A172 (cell line): ENCODE measurements around the gene PCDHB13. TPM values are rescaled to one million over a fixed set of nuclear protein-coding genes. Genes with fewer than 3 reads are reported as not detected.
"Not testable (repeated sequence)": the region's sequence is repeated elsewhere in the genome, so short reads cannot be mapped to it uniquely, and the experiment has no call there.

Source experiments
- DNase-seq: peaks from one replicate; pipeline ENCODE4 v3.0.0-alpha.2; 2015; ENCODE audit warnings: low spot score
- total RNA-seq: library from RNA; depleted of rRNA; stranded (reverse); fragments of >200 nt; shearing (Covaris generic); gene quantifications from 2 replicates; pipeline ENCODE4 v1.2.3, GENCODE V29; 2014

PCDHB13 gene
- total RNA-seq, 1 experiment from 2014 or later = 1.1 TPM

GRCh38 chr5:141201646-141202045 lies 12.1 kb upstream of the PCDHB13 start:
- not testable (repeated sequence) for DNase-seq

GRCh38 chr5:141208478-141208877 lies 5.2 kb upstream of the PCDHB13 start, which contains the start of gene PCDHB12:
TSS of gene PCDHB12 (plus strand) at chr5:141208719. CDS start at chr5:141208908, 189 bp downstream.
- DNase-seq = no peak

DNA sequence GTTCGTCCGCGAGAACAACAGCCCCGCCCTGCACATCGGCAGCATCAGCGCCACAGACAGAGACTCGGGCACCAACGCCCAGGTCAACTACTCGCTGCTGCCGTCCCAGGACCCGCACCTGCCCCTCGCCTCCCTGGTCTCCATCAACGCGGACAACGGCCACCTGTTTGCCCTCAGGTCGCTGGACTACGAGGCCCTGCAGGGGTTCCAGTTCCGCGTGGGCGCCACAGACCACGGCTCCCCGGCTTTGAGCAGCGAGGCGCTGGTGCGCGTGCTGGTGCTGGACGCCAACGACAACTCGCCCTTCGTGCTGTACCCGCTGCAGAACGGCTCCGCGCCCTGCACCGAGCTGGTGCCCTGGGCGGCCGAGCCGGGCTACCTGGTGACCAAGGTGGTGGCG lies 3.4 kb upstream of the PCDHB13 start:
- not testable (repeated sequence) for DNase-seq

- not testable (repeated sequence) for DNase-seq
Observed at GRCh38 chr5:141210849-141211248, 2.9 kb upstream of the PCDHB13 start.

DNA sequence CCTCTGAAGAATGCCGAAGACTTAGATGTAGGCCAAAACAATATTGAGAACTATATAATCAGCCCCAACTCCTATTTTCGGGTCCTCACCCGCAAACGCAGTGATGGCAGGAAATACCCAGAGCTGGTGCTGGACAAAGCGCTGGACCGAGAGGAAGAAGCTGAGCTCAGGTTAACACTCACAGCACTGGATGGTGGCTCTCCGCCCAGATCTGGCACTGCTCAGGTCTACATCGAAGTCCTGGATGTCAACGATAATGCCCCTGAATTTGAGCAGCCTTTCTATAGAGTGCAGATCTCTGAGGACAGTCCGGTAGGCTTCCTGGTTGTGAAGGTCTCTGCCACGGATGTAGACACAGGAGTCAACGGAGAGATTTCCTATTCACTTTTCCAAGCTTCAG lies 864 bp downstream of the PCDHB13 start:
- DNase-seq = not testable (repeated sequence)

DNA sequence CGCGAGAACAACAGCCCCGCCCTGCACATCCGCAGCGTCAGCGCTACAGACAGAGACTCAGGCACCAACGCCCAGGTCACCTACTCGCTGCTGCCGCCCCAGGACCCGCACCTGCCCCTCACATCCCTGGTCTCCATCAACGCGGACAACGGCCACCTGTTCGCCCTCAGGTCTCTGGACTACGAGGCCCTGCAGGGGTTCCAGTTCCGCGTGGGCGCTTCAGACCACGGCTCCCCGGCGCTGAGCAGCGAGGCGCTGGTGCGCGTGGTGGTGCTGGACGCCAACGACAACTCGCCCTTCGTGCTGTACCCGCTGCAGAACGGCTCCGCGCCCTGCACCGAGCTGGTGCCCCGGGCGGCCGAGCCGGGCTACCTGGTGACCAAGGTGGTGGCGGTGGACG lies 1.8 kb downstream of the PCDHB13 start:
- not testable (repeated sequence) for DNase-seq

- not testable (repeated sequence) for DNase-seq
Observed at GRCh38 chr5:141216035-141216434, 2.3 kb downstream of the PCDHB13 start.

DNA sequence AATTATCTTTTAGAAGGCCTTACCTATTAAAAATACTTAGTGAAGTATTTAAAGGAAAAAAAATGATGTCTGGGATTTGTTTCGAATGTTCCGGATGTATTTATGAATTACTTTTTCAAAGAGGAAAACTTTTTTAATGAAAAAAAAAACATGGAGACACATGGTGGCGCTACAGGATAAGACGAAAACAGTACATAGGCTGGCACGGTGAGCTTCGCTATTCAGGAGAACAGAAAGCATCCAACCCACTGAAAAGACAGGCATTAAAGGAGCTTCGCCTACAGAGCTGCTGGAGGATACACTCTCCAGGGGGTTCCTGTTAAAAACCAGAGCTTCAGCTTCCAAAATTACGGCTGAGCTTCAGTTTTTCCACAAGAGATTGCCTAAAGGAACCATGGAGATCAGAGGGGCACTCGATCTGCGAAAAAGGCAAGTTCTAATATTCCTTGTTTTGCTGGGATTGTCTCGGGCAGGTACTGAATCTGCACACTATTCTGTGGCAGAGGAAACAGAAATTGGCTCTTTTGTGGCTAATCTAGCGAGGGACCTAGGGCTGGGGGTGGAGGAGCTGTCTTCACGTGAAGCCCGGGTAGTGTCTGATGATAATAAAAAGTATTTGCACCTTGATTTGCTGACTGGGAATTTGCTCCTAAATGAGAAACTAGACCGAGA lies 9.5 kb downstream of the PCDHB13 start, which contains the start of gene PCDHB14:
PCDHB14 (plus strand) TSS at position 232 of the 672 bp plus-strand sequence; CDS start at position 395, 163 bp downstream.
- DNase-seq = peak; percentile 76

DNA sequence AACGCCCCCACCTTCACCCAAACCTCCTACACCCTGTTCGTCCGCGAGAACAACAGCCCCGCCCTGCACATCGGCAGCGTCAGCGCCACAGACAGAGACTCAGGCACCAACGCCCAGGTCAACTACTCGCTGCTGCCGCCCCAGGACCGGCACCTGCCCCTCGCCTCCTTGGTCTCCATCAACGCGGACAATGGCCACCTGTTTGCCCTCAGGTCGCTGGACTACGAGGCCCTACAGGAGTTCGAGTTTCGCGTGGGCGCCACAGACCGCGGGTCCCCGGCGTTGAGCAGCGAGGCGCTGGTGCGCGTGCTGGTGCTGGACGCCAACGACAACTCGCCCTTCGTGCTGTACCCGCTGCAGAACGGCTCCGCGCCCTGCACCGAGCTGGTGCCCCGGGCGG lies 11.1 kb downstream of the PCDHB13 start:
- DNase-seq = not testable (repeated sequence)

DNA sequence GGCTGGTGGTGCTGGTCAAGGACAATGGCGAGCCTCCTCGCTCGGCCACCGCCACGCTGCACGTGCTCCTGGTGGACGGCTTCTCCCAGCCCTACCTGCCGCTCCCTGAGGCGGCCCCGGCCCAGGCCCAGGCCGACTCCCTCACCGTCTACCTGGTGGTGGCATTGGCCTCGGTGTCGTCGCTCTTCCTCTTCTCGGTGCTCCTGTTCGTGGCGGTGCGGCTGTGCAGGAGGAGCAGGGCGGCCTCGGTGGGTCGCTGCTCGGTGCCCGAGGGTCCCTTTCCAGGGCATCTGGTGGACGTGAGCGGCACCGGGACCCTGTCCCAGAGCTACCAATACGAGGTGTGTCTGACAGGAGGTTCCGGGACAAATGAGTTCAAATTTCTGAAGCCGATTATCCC lies 11.7 kb downstream of the PCDHB13 start:
- not testable (repeated sequence) for DNase-seq

- no peak for DNase-seq
Observed at GRCh38 chr5:141234109-141234667, 20.5 kb downstream of the PCDHB13 start.

GRCh38 chr5:141235922-141236321 lies 22.2 kb downstream of the PCDHB13 start:
- DNase-seq = not testable (repeated sequence)

- no peak for DNase-seq
Observed at GRCh38 chr5:141236516-141237313, 23.0 kb downstream of the PCDHB13 start.

- DNase-seq = no peak
Observed at GRCh38 chr5:141241496-141241895, 27.8 kb downstream of the PCDHB13 start.

- no peak for DNase-seq
Observed at GRCh38 chr5:141245250-141245717, 31.6 kb downstream of the PCDHB13 start, which contains the start of gene PCDHB15. TSS of gene PCDHB15 (plus strand) at chr5:141245395. CDS start at chr5:141245579, 184 bp downstream.

DNA sequence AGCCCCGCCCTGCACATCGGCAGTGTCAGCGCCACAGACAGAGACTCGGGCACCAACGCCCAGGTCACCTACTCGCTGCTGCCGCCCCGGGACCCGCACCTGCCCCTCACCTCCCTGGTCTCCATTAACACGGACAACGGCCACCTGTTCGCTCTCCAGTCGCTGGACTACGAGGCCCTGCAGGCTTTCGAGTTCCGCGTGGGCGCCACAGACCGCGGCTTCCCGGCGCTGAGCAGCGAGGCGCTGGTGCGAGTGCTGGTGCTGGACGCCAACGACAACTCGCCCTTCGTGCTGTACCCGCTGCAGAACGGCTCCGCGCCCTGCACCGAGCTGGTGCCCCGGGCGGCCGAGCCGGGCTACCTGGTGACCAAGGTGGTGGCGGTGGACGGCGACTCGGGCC lies 33.3 kb downstream of the PCDHB13 start:
- DNase-seq = not testable (repeated sequence)

GRCh38 chr5:141247434-141247833 lies 33.7 kb downstream of the PCDHB13 start:
- DNase-seq = not testable (repeated sequence)

GRCh38 chr5:141250576-141250975 lies 36.9 kb downstream of the PCDHB13 start:
- no peak for DNase-seq

- DNase-seq = no peak
Observed at GRCh38 chr5:141258464-141258863, 44.7 kb downstream of the PCDHB13 start.

DNA sequence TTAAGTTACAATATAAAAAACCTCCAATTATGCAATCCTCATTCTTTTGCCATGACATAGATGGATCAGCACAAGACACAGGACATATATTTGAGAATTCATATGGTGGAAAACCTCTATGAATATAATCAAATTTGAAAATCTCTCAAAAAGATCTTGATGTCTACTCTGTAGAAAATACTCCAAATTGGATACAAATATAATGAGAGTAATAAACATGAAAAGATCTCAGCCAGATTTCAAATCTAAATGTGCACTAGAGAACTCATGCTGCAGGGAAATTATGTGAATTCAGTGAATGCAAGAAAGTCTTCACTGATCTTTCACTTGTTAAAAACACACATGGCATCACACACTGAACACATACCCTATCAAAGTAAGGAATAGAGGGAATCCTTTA lies 45.2 kb downstream of the PCDHB13 start:
- DNase-seq = no peak

- no peak for DNase-seq
Observed at GRCh38 chr5:141260458-141261237, 46.9 kb downstream of the PCDHB13 start.

DNA sequence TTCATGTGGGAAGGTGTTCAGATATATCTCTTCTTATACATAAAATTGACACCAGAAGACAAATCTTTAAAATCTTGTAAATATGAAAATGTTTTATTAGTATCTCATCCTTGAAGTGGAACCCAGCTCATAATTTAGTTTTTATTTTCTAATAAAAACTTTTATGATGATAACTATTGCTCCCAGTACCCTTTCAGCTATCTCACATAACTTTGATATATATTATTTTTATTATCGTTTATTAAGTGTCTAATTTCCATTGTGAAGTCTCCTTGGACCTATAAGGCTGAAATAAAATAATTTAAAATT lies 47.5 kb downstream of the PCDHB13 start:
- no peak for DNase-seq
